ENCODE data around the gene RHOT2. TPM values are rescaled to one million over a fixed set of nuclear protein-coding genes. Genes with fewer than 3 reads are reported as not detected.

The RHOT2 gene
- total and polyA plus RNA-seq, 9 of the 15 experiments (the other 6 are each of a cell fraction or from before 2014, with no cell fraction given) = 5.0 to 373 (median 112) TPM

GRCh38 chr16:626787-627453 is 41.0 kb upstream of the RHOT2 start (continued):
- TF ChIP-seq ZNF740 (CRISPR knock-in tag; IDR thresholded peaks at IDR 0.05) = no peak; the same call in 1 of the 2 replicates
- 0 out of 4 replicates have a peak, but pooled peaks of 1 of the 2 experiments have one; percentile 22 for TF ChIP-seq ZNF740 (tag; IDR thresholded peaks at IDR 0.05)
- TF ChIP-seq SMARCC2 (IDR thresholded peaks at IDR 0.05; ENCODE audit: low read depth) = peak; percentile 44; the same call in 1 of the 2 replicates
- TF ChIP-seq ZFX (CRISPR knock-in tag; IDR thresholded peaks at IDR 0.05) = 0 out of 2 replicates have a peak, but pooled peaks have one; percentile 5
- TF ChIP-seq ZBTB2 (IDR thresholded peaks at IDR 0.05) = peak; percentile 54
- no peak for TF ChIP-seq ZNF57 (CRISPR knock-in tag; IDR thresholded peaks at IDR 0.05)
- peak; percentile 61 for TF ChIP-seq MAFK (IDR thresholded peaks at IDR 0.05; ENCODE audit: low read length)
- no peak for TF ChIP-seq ZBTB5 (IDR thresholded peaks at IDR 0.05)
- no peak for TF ChIP-seq GABPB1 (CRISPR knock-in tag; IDR thresholded peaks at IDR 0.05)
- TF ChIP-seq ZNF133 (CRISPR knock-in tag; IDR thresholded peaks at IDR 0.05) = no peak
- no peak for TF ChIP-seq TFAM (CRISPR knock-in tag; conservative IDR thresholded peaks at IDR 0.05)
- peak in 1 of 2 experiments; percentile 24; a peak in 1 of 4 replicates for TF ChIP-seq HDAC1 (IDR thresholded peaks at IDR 0.05)
- 0 out of 2 replicates have a peak, but pooled peaks have one; percentile 24 for TF ChIP-seq HDAC2 (IDR thresholded peaks at IDR 0.05)
- TF ChIP-seq TGIF2 (CRISPR knock-in tag; IDR thresholded peaks at IDR 0.05) = no peak
- peak in 1 of 2 experiments; percentile 94; a peak in 3 of 4 replicates for TF ChIP-seq MLLT1 (IDR thresholded peaks at IDR 0.05)
- TF ChIP-seq MYNN (IDR thresholded peaks at IDR 0.05) = peak; percentile 47; the same call in 1 of the 2 replicates
- no peak for TF ChIP-seq MYNN (CRISPR knock-in tag; IDR thresholded peaks at IDR 0.05)
- no peak for TF ChIP-seq BRD9 (IDR thresholded peaks at IDR 0.05; ENCODE audit: low read depth, partially characterized antibody)
- no peak for TF ChIP-seq E2F1 (CRISPR knock-in tag; IDR thresholded peaks at IDR 0.05)
- TF ChIP-seq C11orf30 (IDR thresholded peaks at IDR 0.05; ENCODE audit: low read depth) = peak; percentile 73
- TF ChIP-seq SRSF1 (IDR thresholded peaks at IDR 0.05; ENCODE audit: low read depth, low read length) = no peak
- TF ChIP-seq GTF2A2 (tag; IDR thresholded peaks at IDR 0.05) = no peak

Measured in K562 (cell line).